ENCODE data around the gene KIF19. TPM values are rescaled to one million over a fixed set of nuclear protein-coding genes. Genes with fewer than 3 reads are reported as not detected.

Gene KIF19
- total RNA-seq, 1 donor, result not detected

DNA sequence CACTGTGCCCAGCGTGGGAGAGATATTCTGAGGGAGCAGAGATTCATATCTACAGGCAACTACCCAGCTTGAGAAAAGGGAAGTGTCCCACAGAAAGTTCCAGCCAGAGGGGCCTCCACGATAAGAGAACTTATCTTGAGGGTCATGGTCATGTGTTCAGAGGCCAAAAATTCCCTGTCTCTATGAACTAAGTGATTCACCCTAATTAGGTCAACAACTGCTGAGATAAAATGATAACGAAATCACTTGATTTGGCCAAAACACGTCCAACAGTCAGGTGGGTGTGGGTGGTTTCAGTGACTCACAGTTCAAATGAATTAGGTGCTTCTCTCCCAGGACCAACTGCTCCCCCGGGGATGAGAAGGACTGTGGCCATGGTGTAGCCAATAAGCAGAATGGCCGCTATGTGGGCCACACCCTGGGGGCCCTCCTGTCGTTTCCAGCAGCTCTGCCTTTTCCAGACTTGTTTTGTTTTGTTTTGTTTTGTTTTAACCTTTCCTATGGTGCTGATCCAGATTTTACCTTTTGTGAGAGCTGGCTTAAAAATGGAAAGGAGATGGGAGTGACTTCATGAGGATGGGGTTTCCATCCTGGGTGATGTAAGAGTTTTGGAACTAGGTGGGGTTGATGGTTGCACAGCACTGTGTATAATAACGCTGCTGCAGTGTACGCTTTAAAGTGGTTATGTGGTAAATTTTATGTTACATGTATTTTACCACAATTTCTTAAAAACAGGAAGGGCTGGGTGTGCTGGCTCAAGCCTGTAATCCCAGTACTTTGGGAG, 43.2 kb upstream of the KIF19 start:
- TF ChIP-seq, protein P1, sequence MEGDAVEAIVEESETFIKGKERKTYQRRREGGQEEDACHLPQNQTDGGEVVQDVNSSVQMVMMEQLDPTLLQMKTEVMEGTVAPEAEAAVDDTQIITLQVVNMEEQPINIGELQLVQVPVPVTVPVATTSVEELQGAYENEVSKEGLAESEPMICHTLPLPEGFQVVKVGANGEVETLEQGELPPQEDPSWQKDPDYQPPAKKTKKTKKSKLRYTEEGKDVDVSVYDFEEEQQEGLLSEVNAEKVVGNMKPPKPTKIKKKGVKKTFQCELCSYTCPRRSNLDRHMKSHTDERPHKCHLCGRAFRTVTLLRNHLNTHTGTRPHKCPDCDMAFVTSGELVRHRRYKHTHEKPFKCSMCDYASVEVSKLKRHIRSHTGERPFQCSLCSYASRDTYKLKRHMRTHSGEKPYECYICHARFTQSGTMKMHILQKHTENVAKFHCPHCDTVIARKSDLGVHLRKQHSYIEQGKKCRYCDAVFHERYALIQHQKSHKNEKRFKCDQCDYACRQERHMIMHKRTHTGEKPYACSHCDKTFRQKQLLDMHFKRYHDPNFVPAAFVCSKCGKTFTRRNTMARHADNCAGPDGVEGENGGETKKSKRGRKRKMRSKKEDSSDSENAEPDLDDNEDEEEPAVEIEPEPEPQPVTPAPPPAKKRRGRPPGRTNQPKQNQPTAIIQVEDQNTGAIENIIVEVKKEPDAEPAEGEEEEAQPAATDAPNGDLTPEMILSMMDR (IDR thresholded peaks at IDR 0.05; ENCODE audit: insufficient read depth, low read depth, low read length), result no peak
- H3K4me3 ChIP-seq (ENCODE audit: low read depth, low read length), result no peak overlapping the region
- DNase-seq (ENCODE audit: low read depth), result peak; percentile 7

DNA sequence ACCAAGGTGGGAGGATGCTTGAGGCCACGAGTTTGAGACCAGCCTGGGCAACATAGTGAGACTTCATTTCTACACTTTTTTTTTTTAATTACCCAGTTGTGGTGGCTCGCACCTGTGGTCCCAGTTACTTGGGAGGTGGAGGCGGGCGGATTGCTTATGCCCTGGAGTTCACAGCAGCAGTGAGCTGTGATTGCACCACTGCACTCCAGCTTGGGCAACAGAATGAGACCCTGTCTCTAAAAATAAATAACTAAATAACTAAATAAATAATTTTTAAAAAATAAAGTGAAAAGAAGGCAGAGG, 42.7 kb upstream of the KIF19 start:
- DNase-seq (ENCODE audit: low read depth), result no peak
- no peak overlapping the region for H3K4me3 ChIP-seq (ENCODE audit: low read depth, low read length)
- TF ChIP-seq, protein P1 (IDR thresholded peaks at IDR 0.05; ENCODE audit: insufficient read depth, low read depth, low read length), result no peak

DNA sequence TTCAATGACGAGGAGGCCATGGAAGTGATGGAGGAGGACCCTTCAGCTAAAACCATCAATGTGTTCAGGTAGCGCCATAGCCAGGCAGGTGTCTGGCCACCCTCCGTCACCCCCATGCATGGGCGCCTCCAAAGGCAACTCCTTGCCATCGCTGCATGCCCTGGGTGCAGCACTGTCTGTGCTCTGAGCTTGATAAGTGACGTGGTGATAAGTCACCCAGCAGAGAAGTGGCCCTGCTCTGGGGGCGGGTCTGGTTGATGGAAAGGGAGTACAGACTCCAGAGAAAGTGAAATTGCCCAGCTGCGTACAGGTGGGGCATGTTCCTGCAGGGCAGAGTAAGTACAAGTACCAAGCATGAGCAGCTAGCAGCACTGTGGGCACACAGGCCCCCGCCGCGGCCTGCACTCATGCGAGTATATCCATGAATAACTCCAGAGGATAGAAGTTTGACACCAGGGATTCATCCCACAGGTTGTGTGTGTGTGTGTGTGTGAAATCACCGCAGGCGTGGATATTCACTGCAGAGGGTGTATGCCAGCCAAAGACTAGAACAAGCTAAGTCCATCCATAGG, 38.9 kb upstream of the KIF19 start:
- DNase-seq (ENCODE audit: low read depth), result no peak
- TF ChIP-seq, protein P1 (IDR thresholded peaks at IDR 0.05; ENCODE audit: insufficient read depth, low read depth, low read length), result no peak
- no peak overlapping the region for H3K4me3 ChIP-seq (ENCODE audit: low read depth, low read length)

DNA sequence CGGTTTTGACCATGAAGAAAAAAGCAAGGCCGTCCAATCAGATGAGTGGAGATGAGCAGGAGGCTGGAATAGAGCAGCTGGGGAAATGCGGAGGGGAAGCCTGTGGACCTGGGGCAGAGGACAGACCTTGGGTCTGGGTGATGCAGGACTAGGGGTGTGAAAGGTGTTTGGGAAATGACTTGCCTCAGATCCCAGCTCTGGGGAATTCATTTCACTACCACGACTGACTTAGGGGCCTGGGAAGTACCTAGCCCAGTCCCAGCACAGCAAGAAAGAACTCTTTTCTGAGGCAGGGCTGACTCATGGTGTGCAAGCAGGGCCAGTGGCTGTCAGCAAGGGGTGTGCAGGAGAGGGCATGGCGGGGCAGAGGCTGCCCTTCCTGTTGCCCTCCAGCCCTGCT, 37.2 kb upstream of the KIF19 start:
- TF ChIP-seq, protein P1 (IDR thresholded peaks at IDR 0.05; ENCODE audit: insufficient read depth, low read depth, low read length), result no peak
- no peak overlapping the region for H3K4me3 ChIP-seq (ENCODE audit: low read depth, low read length)
- no peak for DNase-seq (ENCODE audit: low read depth)

DNA sequence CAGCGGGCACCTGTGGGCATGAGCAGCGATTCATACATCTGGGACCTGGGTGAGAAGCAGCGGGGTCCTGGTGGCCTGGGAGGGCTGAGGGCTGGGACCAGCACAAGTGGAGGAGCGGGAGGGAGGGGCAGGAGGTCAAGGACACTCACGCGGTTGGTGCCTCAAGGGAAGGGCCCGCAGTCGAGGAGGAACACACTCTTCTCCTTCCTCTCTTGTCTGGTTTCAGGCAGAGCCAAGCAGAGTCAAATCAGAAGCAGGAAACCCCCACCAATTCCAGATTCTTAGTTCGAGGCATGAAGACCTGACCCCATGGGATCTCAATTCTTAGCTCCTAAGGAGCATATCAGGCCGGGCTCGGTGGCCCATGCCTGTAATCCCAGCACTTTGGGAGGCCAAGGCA, 36.3 kb upstream of the KIF19 start:
- TF ChIP-seq, protein P1 (IDR thresholded peaks at IDR 0.05; ENCODE audit: insufficient read depth, low read depth, low read length), result no peak
- no peak overlapping the region for H3K4me3 ChIP-seq (ENCODE audit: low read depth, low read length)
- DNase-seq (ENCODE audit: low read depth), result no peak

DNA sequence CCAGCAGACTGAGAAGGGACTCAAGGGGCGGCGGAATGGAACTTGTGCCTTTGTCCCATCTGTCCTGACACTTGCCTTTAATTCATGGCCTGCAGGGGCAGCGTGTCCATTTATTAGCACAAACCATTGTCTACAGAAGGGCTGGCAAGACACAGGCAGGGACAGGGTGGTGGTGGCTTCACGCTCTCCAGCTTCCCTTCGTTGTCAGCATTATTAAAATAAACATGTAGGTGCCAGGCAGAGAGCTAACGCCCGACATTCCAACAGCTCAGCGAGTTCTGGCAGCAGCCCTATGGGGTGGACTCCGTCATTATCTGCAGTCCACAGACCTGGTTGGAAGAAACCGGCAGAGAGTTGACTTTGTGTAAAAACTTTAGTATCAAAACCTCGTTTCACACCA, 35.7 kb upstream of the KIF19 start:
- H3K4me3 ChIP-seq (ENCODE audit: low read depth, low read length), result no peak overlapping the region
- TF ChIP-seq, protein P1 (IDR thresholded peaks at IDR 0.05; ENCODE audit: insufficient read depth, low read depth, low read length), result no peak
- DNase-seq (ENCODE audit: low read depth), result no peak

Measured in fibroblast of villous mesenchyme (primary cell).